Stimulated activated CD4-positive, alpha-beta T cell treated with anti-CD3 and anti-CD28 coated beads, Interleukin-1b, Interleukin-23, amount 100 ng/mL, for 1 hour (primary cell): ENCODE measurements around the gene SLF1.

Experiments used
- DNase-seq, 2 donors: peaks; one replicate each; pipeline ENCODE4 v3.0.0-alpha.2; 2020; ENCODE audit warnings: low read depth in 2 of 2

The SLF1 gene

GRCh38 chr5:94661086-94661485, 42.6 kb downstream of the SLF1 start:
- no peak for DNase-seq

- DNase-seq: no peak
Measured at GRCh38 chr5:94667937-94668336, 49.5 kb downstream of the SLF1 start.

GRCh38 chr5:94670726-94671125, 52.3 kb downstream of the SLF1 start:
- DNase-seq: no peak

- no peak for DNase-seq
Measured at GRCh38 chr5:94672746-94673145, 54.3 kb downstream of the SLF1 start.

- DNase-seq: no peak
Measured at GRCh38 chr5:94674490-94675382, 56.3 kb downstream of the SLF1 start.

GRCh38 chr5:94675965-94676618, 57.6 kb downstream of the SLF1 start:
- DNase-seq: no peak

- no peak for DNase-seq
Measured at GRCh38 chr5:94682814-94683520, 64.5 kb downstream of the SLF1 start.

- no peak for DNase-seq
Measured at GRCh38 chr5:94689908-94690307, 71.4 kb downstream of the SLF1 start.

GRCh38 chr5:94690778-94691177, 72.3 kb downstream of the SLF1 start:
- no peak for DNase-seq

GRCh38 chr5:94691291-94691690, 72.8 kb downstream of the SLF1 start:
- DNase-seq: no peak

GRCh38 chr5:94691949-94692348, 73.5 kb downstream of the SLF1 start:
- no peak for DNase-seq

GRCh38 chr5:94692581-94692980, 74.1 kb downstream of the SLF1 start:
- DNase-seq: no peak

- DNase-seq: no peak
Measured at GRCh38 chr5:94693043-94693822, 74.8 kb downstream of the SLF1 start.

GRCh38 chr5:94693845-94694370, 75.4 kb downstream of the SLF1 start:
- no peak for DNase-seq

GRCh38 chr5:94694671-94695070, 76.2 kb downstream of the SLF1 start:
- no peak for DNase-seq

GRCh38 chr5:94698197-94698596, 79.7 kb downstream of the SLF1 start:
- no peak for DNase-seq

- no peak for DNase-seq
Measured at GRCh38 chr5:94699562-94699961, 81.1 kb downstream of the SLF1 start.

- no peak for DNase-seq
Measured at GRCh38 chr5:94700592-94700991, 82.1 kb downstream of the SLF1 start.

- no peak for DNase-seq
Measured at GRCh38 chr5:94702729-94703128, 84.3 kb downstream of the SLF1 start.

GRCh38 chr5:94705427-94705826, 87.0 kb downstream of the SLF1 start:
- DNase-seq: no peak

GRCh38 chr5:94707359-94707758, 88.9 kb downstream of the SLF1 start:
- DNase-seq: no peak

GRCh38 chr5:94709277-94709676, 90.8 kb downstream of the SLF1 start:
- no peak for DNase-seq
